Liver (tissue), 9 donors: ENCODE data around the gene COL9A3. TPM values are rescaled to one million over a fixed set of nuclear protein-coding genes. Genes with fewer than 3 reads are reported as not detected.

Experiments
- DNase-seq: peaks from one replicate; pipeline ENCODE4 v3.0.0-alpha.2; 2017; ENCODE audit warnings: low spot score
- H3K27ac ChIP-seq, 2 donors: one replicate each; pipeline ENCODE4 v1.7.0; 2013; ENCODE audit warnings: inconsistent platforms in 2 of 2, low read length in 2 of 2, control low read depth in 1 of 2, low read depth in 1 of 2, mild to moderate bottlenecking in 1 of 2
- H3K27me3 ChIP-seq, 4 donors: one replicate each; pipeline versions ENCODE4 v1.6.1 to v1.7.0; 2013; ENCODE audit warnings: low read length in 3 of 4, inconsistent platforms in 1 of 4, mild to moderate bottlenecking in 1 of 4, moderate library complexity in 1 of 4; ENCODE audit not compliant: control insufficient read depth in 4 of 4, insufficient read depth in 4 of 4
- H3K36me3 ChIP-seq, 4 donors: one replicate each; pipeline versions ENCODE4 v1.6.1 to v1.7.0; 2013; ENCODE audit warnings: low read length in 3 of 4, mild to moderate bottlenecking in 3 of 4, low read depth in 1 of 4, moderate library complexity in 1 of 4; ENCODE audit not compliant: control insufficient read depth in 4 of 4, insufficient read depth in 3 of 4
- H3K4me1 ChIP-seq, 4 donors: one replicate each; pipeline versions ENCODE4 v1.6.1 to v1.7.0; 2013; ENCODE audit warnings: low read length in 3 of 4, mild to moderate bottlenecking in 3 of 4, moderate library complexity in 1 of 4; ENCODE audit not compliant: control insufficient read depth in 4 of 4, insufficient read depth in 4 of 4
- H3K4me3 ChIP-seq, 3 donors: one replicate each; pipeline versions ENCODE4 v1.6.1 to v1.7.0; 2013; ENCODE audit warnings: low read length in 3 of 3, control low read depth in 1 of 3, low read depth in 1 of 3, mild to moderate bottlenecking in 1 of 3
- H3K9ac ChIP-seq, 2 donors: one replicate each; pipeline ENCODE4 v1.7.0; 2013; ENCODE audit warnings: low read length in 2 of 2, mild to moderate bottlenecking in 2 of 2, moderate library complexity in 2 of 2, control low read depth in 1 of 2, low read depth in 1 of 2
- H3K9me3 ChIP-seq, 4 donors: one replicate each; pipeline versions ENCODE4 v1.6.1 to v1.7.0; 2013; ENCODE audit warnings: low read length in 3 of 4; ENCODE audit not compliant: control insufficient read depth in 4 of 4
- HNF4A ChIP-seq, 2 donors: conservative IDR thresholded peaks; 2 replicates each; pipeline ENCODE4 v1.6.1; 2016; ENCODE audit warnings: antibody characterized with exemption in 2 of 2, mild to moderate bottlenecking in 2 of 2
- JUND ChIP-seq, 2 donors: IDR thresholded peaks; 2 replicates each; pipeline ENCODE4 v1.6.1; 2016; ENCODE audit warnings: antibody characterized with exemption in 2 of 2
- RAD21 ChIP-seq, 2 donors: IDR thresholded peaks; 2 replicates each; pipeline ENCODE4 v1.6.1; 2016; ENCODE audit warnings: antibody characterized with exemption in 2 of 2, mild to moderate bottlenecking in 2 of 2
- RXRA ChIP-seq, 2 donors: IDR thresholded peaks; 2 replicates each; pipeline ENCODE4 v1.6.1; 2017 to 2018; ENCODE audit warnings: antibody characterized with exemption in 2 of 2, mild to moderate bottlenecking in 1 of 2
- SP1 ChIP-seq: IDR thresholded peaks from 2 replicates; pipeline ENCODE4 v1.6.1; 2018; ENCODE audit warnings: antibody characterized with exemption, mild to moderate bottlenecking
- TAF1 ChIP-seq: conservative IDR thresholded peaks from 2 replicates; pipeline ENCODE4 v1.6.1; 2016; ENCODE audit warnings: antibody characterized with exemption, mild to moderate bottlenecking
- WGBS: extraction: QIAGEN DNeasy Blood & Tissue Kit; methylation state at CpG from one replicate; pipeline ENCODE4 v1.1.7; 2013; 5-methylcytosine and 5-hydroxymethylcytosine counted together
- polyA plus RNA-seq, 2 donors: library from polyadenylated mRNA; stranded (reverse) in 1 of 2; unstranded in 1 of 2; fragments of 200-250 nt in 1 of 2; fragments of >200 nt in 1 of 2; fragmentation: Nextera tagmentation in 1 of 2; extraction: Ambion mirVana in 1 of 2; gene quantifications; one replicate each; pipeline versions ENCODE4 v1.2.1 to v1.2.3, GENCODE V29; 2013 to 2015
- total RNA-seq, 2 donors: library from RNA; depleted of rRNA; stranded (reverse); fragments of >200 nt; gene quantifications; one replicate each; pipeline ENCODE4 v1.2.3, GENCODE V29; 2014
- TF ChIP-seq, protein P1 (sequence below): IDR thresholded peaks from 2 replicates; pipeline ENCODE4 v1.6.1; 2016; ENCODE audit warnings: antibody characterized with exemption
- TF ChIP-seq, protein P2 (sequence below): fragments of 150-350 bp; IDR thresholded peaks from 2 replicates; pipeline ENCODE4 v1.5.1; 2017; ENCODE audit warnings: improper control_type of control experiment, low read depth, low read length; ENCODE audit not compliant: missing input control
- TF ChIP-seq, protein P3 (sequence below): IDR thresholded peaks from 2 replicates; pipeline ENCODE4 v1.6.1; 2016; ENCODE audit warnings: antibody characterized with exemption, mild to moderate bottlenecking
- TF ChIP-seq, protein P4 (sequence below): IDR thresholded peaks from 2 replicates; pipeline ENCODE4 v1.6.1; 2016; ENCODE audit warnings: antibody characterized with exemption
- donor health status: healthy.
- donor health status: healthy.
- donor health status: healthy.
- donor health status: healthy.
- donor health status: healthy.

The COL9A3 gene
- total and polyA plus RNA-seq, 4 donors = 0.92 to 2.0 (median 1.1) TPM

DNA sequence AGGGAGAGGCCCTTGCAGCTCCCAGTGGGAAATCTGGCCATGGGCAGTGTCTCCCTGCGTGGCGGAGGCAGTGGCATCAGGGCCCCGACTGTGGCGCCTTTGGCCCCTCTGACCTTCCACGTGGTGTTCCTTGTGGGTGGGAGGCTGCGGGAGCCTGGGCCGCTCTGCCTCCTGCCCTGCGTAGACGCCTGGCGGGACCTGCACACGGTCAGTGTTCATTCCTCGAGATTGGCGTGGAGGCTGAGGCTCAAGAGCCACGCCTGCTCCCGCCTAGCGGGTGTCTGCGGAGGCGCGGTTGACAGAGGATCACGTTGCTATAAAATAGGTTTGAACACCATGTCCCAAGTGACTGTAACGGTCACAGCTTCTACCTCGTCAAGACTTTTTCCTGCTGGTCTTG, 14.0 kb downstream of the COL9A3 start:
- Histone ChIP-seq H3K36me3 (no peaks in the 10 kb centered on the region), H3K4me3 (no peak overlapping the region), H3K9me3 (no peaks in the 10 kb centered on the region), H3K27me3 (no peaks in the 10 kb centered on the region), H3K4me1 (peaks cover 11 to 28% (median 21%) of the 10 kb centered on the region in 4 donors), H3K9ac (no peak overlapping the region), H3K27ac (no peak overlapping the region)
- TF ChIP-seq, protein P1, sequence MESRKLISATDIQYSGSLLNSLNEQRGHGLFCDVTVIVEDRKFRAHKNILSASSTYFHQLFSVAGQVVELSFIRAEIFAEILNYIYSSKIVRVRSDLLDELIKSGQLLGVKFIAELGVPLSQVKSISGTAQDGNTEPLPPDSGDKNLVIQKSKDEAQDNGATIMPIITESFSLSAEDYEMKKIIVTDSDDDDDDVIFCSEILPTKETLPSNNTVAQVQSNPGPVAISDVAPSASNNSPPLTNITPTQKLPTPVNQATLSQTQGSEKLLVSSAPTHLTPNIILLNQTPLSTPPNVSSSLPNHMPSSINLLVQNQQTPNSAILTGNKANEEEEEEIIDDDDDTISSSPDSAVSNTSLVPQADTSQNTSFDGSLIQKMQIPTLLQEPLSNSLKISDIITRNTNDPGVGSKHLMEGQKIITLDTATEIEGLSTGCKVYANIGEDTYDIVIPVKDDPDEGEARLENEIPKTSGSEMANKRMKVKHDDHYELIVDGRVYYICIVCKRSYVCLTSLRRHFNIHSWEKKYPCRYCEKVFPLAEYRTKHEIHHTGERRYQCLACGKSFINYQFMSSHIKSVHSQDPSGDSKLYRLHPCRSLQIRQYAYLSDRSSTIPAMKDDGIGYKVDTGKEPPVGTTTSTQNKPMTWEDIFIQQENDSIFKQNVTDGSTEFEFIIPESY = no peak
- no peak for TF ChIP-seq SP1
- no peak for TF ChIP-seq TAF1
- TF ChIP-seq, protein P2, sequence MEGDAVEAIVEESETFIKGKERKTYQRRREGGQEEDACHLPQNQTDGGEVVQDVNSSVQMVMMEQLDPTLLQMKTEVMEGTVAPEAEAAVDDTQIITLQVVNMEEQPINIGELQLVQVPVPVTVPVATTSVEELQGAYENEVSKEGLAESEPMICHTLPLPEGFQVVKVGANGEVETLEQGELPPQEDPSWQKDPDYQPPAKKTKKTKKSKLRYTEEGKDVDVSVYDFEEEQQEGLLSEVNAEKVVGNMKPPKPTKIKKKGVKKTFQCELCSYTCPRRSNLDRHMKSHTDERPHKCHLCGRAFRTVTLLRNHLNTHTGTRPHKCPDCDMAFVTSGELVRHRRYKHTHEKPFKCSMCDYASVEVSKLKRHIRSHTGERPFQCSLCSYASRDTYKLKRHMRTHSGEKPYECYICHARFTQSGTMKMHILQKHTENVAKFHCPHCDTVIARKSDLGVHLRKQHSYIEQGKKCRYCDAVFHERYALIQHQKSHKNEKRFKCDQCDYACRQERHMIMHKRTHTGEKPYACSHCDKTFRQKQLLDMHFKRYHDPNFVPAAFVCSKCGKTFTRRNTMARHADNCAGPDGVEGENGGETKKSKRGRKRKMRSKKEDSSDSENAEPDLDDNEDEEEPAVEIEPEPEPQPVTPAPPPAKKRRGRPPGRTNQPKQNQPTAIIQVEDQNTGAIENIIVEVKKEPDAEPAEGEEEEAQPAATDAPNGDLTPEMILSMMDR = no peak
- TF ChIP-seq, protein P3, sequence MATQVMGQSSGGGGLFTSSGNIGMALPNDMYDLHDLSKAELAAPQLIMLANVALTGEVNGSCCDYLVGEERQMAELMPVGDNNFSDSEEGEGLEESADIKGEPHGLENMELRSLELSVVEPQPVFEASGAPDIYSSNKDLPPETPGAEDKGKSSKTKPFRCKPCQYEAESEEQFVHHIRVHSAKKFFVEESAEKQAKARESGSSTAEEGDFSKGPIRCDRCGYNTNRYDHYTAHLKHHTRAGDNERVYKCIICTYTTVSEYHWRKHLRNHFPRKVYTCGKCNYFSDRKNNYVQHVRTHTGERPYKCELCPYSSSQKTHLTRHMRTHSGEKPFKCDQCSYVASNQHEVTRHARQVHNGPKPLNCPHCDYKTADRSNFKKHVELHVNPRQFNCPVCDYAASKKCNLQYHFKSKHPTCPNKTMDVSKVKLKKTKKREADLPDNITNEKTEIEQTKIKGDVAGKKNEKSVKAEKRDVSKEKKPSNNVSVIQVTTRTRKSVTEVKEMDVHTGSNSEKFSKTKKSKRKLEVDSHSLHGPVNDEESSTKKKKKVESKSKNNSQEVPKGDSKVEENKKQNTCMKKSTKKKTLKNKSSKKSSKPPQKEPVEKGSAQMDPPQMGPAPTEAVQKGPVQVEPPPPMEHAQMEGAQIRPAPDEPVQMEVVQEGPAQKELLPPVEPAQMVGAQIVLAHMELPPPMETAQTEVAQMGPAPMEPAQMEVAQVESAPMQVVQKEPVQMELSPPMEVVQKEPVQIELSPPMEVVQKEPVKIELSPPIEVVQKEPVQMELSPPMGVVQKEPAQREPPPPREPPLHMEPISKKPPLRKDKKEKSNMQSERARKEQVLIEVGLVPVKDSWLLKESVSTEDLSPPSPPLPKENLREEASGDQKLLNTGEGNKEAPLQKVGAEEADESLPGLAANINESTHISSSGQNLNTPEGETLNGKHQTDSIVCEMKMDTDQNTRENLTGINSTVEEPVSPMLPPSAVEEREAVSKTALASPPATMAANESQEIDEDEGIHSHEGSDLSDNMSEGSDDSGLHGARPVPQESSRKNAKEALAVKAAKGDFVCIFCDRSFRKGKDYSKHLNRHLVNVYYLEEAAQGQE = no peak
- WGBS = 87% methylated on average over 22 of the region's 22 CpGs
- DNase-seq = no peak

GRCh38 chr20:62831361-62831788, 14.5 kb downstream of the COL9A3 start:
- no peak overlapping the region for H3K9ac ChIP-seq
- H3K4me3 ChIP-seq = no peak overlapping the region
- H3K9me3 ChIP-seq = no peaks in the 10 kb centered on the region
- DNase-seq = no peak
- H3K27me3 ChIP-seq = no peaks in the 10 kb centered on the region
- H3K36me3 ChIP-seq = no peaks in the 10 kb centered on the region
- H3K4me1 ChIP-seq = peaks cover 11 to 31% (median 21%) of the 10 kb centered on the region in 4 donors
- WGBS = 48% methylated on average over 10 of the region's 10 CpGs
- peak overlapping the region; percentile 78 to 94 for H3K27ac ChIP-seq
- TF ChIP-seq, protein P4, sequence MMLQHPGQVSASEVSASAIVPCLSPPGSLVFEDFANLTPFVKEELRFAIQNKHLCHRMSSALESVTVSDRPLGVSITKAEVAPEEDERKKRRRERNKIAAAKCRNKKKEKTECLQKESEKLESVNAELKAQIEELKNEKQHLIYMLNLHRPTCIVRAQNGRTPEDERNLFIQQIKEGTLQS = no peak
- TF ChIP-seq RAD21 (IDR thresholded peaks at IDR 0.05) (peak in 1 of 2 donors; percentile 35), RXRA (IDR thresholded peaks at IDR 0.05) (peak; percentile 41 to 43), SP1 (peak; percentile 79), HNF4A (conservative IDR thresholded peaks at IDR 0.05) (peak; percentile 64 to 65)

- no peak for TF ChIP-seq JUND (IDR thresholded peaks at IDR 0.05)
- TF ChIP-seq TAF1 = no peak
- no peak for TF ChIP-seq RXRA (IDR thresholded peaks at IDR 0.05)
- peak overlapping the region; percentile 19 to 40 for H3K9ac ChIP-seq
- no peaks in the 10 kb centered on the region for H3K27me3 ChIP-seq
- H3K9me3 ChIP-seq = no peaks in the 10 kb centered on the region
- H3K4me3 ChIP-seq = no peak overlapping the region
- no peak for DNase-seq
- peaks cover 11 to 31% (median 21%) of the 10 kb centered on the region in 4 donors for H3K4me1 ChIP-seq
- peak overlapping the region; percentile 78 to 94 for H3K27ac ChIP-seq
- H3K36me3 ChIP-seq = no peaks in the 10 kb centered on the region
- 61% methylated on average over 10 of the region's 10 CpGs for WGBS
These were observed 15.0 kb downstream of the COL9A3 start for GRCh38 chr20:62831854-62832211.
